ENCODE measurements around the gene NR1H3.
"Not testable (repeated sequence)": the region's sequence is repeated elsewhere in the genome, so short reads cannot be mapped to it uniquely, and the experiment has no call there.

NR1H3 gene

DNA sequence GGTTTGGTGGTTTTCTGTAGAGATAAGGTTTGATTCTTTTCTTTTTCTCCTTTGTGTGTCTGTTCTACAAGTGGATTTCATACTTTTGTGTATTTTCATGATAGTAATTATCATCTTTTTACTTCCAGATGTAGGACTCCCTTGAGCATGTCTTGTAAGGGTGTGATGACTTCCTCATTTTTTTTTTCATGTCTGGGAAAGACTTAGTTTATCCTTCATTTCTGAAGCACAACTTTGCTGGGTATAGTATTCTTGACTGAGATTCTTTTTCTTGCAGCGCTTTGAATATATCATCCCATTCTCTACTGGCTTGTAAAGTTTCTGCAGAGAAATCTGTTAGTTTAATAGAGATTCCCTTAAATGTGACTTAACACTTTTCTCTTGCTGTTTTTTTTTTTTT is 45.1 kb downstream of the NR1H3 start:
- no peak overlapping the region for H3K27ac ChIP-seq (ENCODE audit: low read length)
- no peak overlapping the region for H3K4me3 ChIP-seq (ENCODE audit: low read length in 2 of 2)
- H3K9me3 ChIP-seq (ENCODE audit: control insufficient read depth in 2 of 2, low read length in 2 of 2) = peaks cover 4 to 7% of the 10 kb centered on the region in 2 donors
- H3K36me3 ChIP-seq (ENCODE audit: control insufficient read depth in 2 of 2, insufficient read depth in 2 of 2, low read length in 2 of 2) = peaks cover 32 to 40% of the 10 kb centered on the region in 2 donors
- H3K9ac ChIP-seq (ENCODE audit: low read length in 2 of 2) = no peak overlapping the region
- H3K27me3 ChIP-seq (ENCODE audit: control insufficient read depth in 1 of 2, insufficient read depth in 2 of 2, low read length in 2 of 2) = no peaks in the 10 kb centered on the region
- H3K4me1 ChIP-seq (ENCODE audit: control insufficient read depth, insufficient read depth, low read length) = no peaks in the 10 kb centered on the region

- H3K27me3 ChIP-seq (ENCODE audit: control insufficient read depth in 1 of 2, insufficient read depth in 2 of 2, low read length in 2 of 2) = no peaks in the 10 kb centered on the region
- no peak overlapping the region for H3K9ac ChIP-seq (ENCODE audit: low read length in 2 of 2)
- H3K4me3 ChIP-seq (ENCODE audit: low read length in 2 of 2) = no peak overlapping the region
- peaks cover 35 to 40% of the 10 kb centered on the region in 2 donors for H3K36me3 ChIP-seq (ENCODE audit: control insufficient read depth in 2 of 2, insufficient read depth in 2 of 2, low read length in 2 of 2)
- H3K4me1 ChIP-seq (ENCODE audit: control insufficient read depth, insufficient read depth, low read length) = no peaks in the 10 kb centered on the region
- H3K27ac ChIP-seq (ENCODE audit: low read length) = no peak overlapping the region
- H3K9me3 ChIP-seq (ENCODE audit: control insufficient read depth in 2 of 2, low read length in 2 of 2) = no peaks in the 10 kb centered on the region
These were observed 48.1 kb downstream of the NR1H3 start for GRCh38 chr11:47305734-47306483.

DNA sequence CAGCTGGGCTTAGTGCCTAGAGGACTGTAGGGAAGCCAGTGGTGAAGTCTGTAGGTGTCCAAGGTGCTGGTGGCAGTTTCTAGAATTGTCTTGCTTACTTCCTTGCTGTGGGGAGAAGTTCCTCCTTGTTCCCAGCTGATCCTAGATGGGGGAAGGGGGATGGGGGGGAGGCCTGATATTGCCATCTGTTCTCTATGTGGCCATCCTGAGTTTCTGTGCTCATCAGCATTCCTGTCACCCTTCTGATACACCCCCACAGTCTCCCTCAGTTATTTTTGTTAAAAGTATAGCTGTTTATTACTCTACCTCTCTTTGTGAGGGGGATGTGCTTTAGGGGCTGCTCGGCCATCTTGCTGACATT is 48.7 kb downstream of the NR1H3 start:
- no peak overlapping the region for H3K9ac ChIP-seq (ENCODE audit: low read length in 2 of 2)
- no peak overlapping the region for H3K27ac ChIP-seq (ENCODE audit: low read length)
- peaks cover 41 to 46% of the 10 kb centered on the region in 2 donors for H3K36me3 ChIP-seq (ENCODE audit: control insufficient read depth in 2 of 2, insufficient read depth in 2 of 2, low read length in 2 of 2)
- no peaks in the 10 kb centered on the region for H3K9me3 ChIP-seq (ENCODE audit: control insufficient read depth in 2 of 2, low read length in 2 of 2)
- no peak overlapping the region for H3K4me3 ChIP-seq (ENCODE audit: low read length in 2 of 2)
- H3K4me1 ChIP-seq (ENCODE audit: control insufficient read depth, insufficient read depth, low read length) = no peaks in the 10 kb centered on the region
- H3K27me3 ChIP-seq (ENCODE audit: control insufficient read depth in 1 of 2, insufficient read depth in 2 of 2, low read length in 2 of 2) = no peaks in the 10 kb centered on the region

GRCh38 chr11:47308050-47308823 is 50.4 kb downstream of the NR1H3 start:
- peaks cover 46 to 51% of the 10 kb centered on the region in 2 donors for H3K36me3 ChIP-seq (ENCODE audit: control insufficient read depth in 2 of 2, insufficient read depth in 2 of 2, low read length in 2 of 2)
- H3K9ac ChIP-seq (ENCODE audit: low read length in 2 of 2) = no peak overlapping the region

DNA sequence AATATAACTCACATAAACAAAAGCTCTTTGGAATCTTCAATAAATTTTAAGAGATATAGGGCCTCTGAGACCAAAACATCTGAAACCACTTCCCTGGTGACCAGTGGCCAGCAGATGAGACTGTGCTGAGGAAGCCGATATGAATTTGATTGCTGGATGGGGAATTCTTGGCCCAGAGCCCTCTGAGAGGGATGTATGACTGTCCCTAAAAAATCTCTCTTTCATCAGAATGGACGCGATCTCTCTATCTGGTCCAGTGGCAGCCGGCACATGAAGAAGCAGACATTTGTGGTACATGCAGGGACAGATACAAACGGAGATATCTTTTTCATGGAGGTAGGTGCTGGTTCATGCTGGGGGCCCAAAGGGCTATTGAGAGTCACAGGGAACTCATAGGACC is 57.2 kb downstream of the NR1H3 start:
- Histone ChIP-seq H3K36me3 (ENCODE audit: control insufficient read depth in 2 of 2, insufficient read depth in 2 of 2, low read length in 2 of 2) (peaks cover 28 to 32% of the 10 kb centered on the region in 2 donors), H3K4me1 (ENCODE audit: control insufficient read depth, insufficient read depth, low read length) (no peaks in the 10 kb centered on the region), H3K9me3 (ENCODE audit: control insufficient read depth in 2 of 2, low read length in 2 of 2) (no peaks in the 10 kb centered on the region), H3K4me3 (ENCODE audit: low read length in 2 of 2) (no peak overlapping the region), H3K27me3 (ENCODE audit: control insufficient read depth in 1 of 2, insufficient read depth in 2 of 2, low read length in 2 of 2) (no peaks in the 10 kb centered on the region), H3K27ac (ENCODE audit: low read length) (no peak overlapping the region), H3K9ac (ENCODE audit: low read length in 2 of 2) (no peak overlapping the region)

More at GRCh38 chr11:47308050-47308823, 50.4 kb downstream of the NR1H3 start:
- no peaks in the 10 kb centered on the region for H3K9me3 ChIP-seq (ENCODE audit: control insufficient read depth in 2 of 2, low read length in 2 of 2)
- no peak overlapping the region for H3K27ac ChIP-seq (ENCODE audit: low read length)
- no peaks in the 10 kb centered on the region for H3K27me3 ChIP-seq (ENCODE audit: control insufficient read depth in 1 of 2, insufficient read depth in 2 of 2, low read length in 2 of 2)
- no peak overlapping the region for H3K4me3 ChIP-seq (ENCODE audit: low read length in 2 of 2)
- no peaks in the 10 kb centered on the region for H3K4me1 ChIP-seq (ENCODE audit: control insufficient read depth, insufficient read depth, low read length)

- H3K27me3 ChIP-seq (ENCODE audit: control insufficient read depth in 1 of 2, insufficient read depth in 2 of 2, low read length in 2 of 2); H3K4me3 ChIP-seq (ENCODE audit: low read length in 2 of 2); H3K27ac ChIP-seq (ENCODE audit: low read length); H3K4me1 ChIP-seq (ENCODE audit: control insufficient read depth, insufficient read depth, low read length); H3K9ac ChIP-seq (ENCODE audit: low read length in 2 of 2); H3K9me3 ChIP-seq (ENCODE audit: control insufficient read depth in 2 of 2, low read length in 2 of 2): not testable (repeated sequence)
- peaks cover 24 to 25% of the 10 kb centered on the region in 2 donors for H3K36me3 ChIP-seq (ENCODE audit: control insufficient read depth in 2 of 2, insufficient read depth in 2 of 2, low read length in 2 of 2)
These were observed 58.7 kb downstream of the NR1H3 start for GRCh38 chr11:47316501-47316900.

DNA sequence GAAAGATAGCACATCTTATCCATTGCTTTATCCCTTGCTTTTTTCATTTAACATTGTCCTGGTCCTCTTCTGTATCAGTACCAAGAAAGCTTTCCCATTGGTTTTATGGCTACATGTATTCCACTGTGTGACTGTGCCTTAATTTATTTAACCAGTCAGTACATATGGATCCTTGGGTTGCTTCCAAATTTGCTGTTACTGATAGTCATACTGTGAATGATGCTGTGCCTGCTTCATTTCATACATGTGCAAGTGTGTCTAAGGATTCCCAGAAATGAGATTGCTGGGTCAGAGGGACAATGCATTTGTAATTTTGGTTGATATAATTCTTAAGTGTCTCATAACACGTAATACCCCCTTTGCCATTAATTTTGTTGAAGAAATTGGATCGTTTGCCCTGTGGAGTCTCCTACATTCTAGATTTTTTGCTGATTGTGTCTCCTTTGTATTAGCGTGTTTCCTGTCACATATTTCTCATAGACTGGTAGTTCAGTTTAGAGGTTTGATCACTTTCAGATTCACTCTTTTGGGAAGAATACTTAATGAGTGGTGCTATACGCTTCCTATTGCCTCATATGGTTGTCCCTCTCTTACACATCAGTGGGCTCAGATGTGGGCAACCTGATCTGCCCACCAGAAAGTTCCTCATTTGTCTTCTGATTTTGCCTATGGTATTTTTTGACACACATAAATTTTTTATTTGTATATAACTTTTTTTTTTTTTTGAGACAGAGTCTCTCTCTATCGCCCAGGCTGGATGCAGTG is 59.5 kb downstream of the NR1H3 start:
- Histone ChIP-seq H3K9me3 (ENCODE audit: control insufficient read depth in 2 of 2, low read length in 2 of 2) (no peaks in the 10 kb centered on the region), H3K4me3 (ENCODE audit: low read length in 2 of 2) (no peak overlapping the region), H3K27ac (ENCODE audit: low read length) (no peak overlapping the region), H3K27me3 (ENCODE audit: control insufficient read depth in 1 of 2, insufficient read depth in 2 of 2, low read length in 2 of 2) (no peaks in the 10 kb centered on the region), H3K9ac (ENCODE audit: low read length in 2 of 2) (no peak overlapping the region), H3K4me1 (ENCODE audit: control insufficient read depth, insufficient read depth, low read length) (no peaks in the 10 kb centered on the region), H3K36me3 (ENCODE audit: control insufficient read depth in 2 of 2, insufficient read depth in 2 of 2, low read length in 2 of 2) (peaks cover 19 to 24% of the 10 kb centered on the region in 2 donors)

- H3K4me1 ChIP-seq (ENCODE audit: control insufficient read depth, insufficient read depth, low read length) = no peaks in the 10 kb centered on the region
- H3K4me3 ChIP-seq (ENCODE audit: low read length in 2 of 2) = no peak overlapping the region
- H3K27me3 ChIP-seq (ENCODE audit: control insufficient read depth in 1 of 2, insufficient read depth in 2 of 2, low read length in 2 of 2) = no peaks in the 10 kb centered on the region
- no peaks in the 10 kb centered on the region for H3K9me3 ChIP-seq (ENCODE audit: control insufficient read depth in 2 of 2, low read length in 2 of 2)
- peaks cover 19 to 24% of the 10 kb centered on the region in 2 donors for H3K36me3 ChIP-seq (ENCODE audit: control insufficient read depth in 2 of 2, insufficient read depth in 2 of 2, low read length in 2 of 2)
- H3K9ac ChIP-seq (ENCODE audit: low read length in 2 of 2) = no peak overlapping the region
- H3K27ac ChIP-seq (ENCODE audit: low read length) = no peak overlapping the region
These were observed 60.4 kb downstream of the NR1H3 start for GRCh38 chr11:47318166-47318565.
